ENCODE measurements around the gene SORCS2. TPM values are rescaled to one million over a fixed set of nuclear protein-coding genes. Genes with fewer than 3 reads are reported as not detected.

SORCS2 gene
- total RNA-seq, 5 donors from 2014 or later (not counting 1 experiment from before 2014, with no cell fraction given), result 0.22 TPM; not detected in 4

DNA sequence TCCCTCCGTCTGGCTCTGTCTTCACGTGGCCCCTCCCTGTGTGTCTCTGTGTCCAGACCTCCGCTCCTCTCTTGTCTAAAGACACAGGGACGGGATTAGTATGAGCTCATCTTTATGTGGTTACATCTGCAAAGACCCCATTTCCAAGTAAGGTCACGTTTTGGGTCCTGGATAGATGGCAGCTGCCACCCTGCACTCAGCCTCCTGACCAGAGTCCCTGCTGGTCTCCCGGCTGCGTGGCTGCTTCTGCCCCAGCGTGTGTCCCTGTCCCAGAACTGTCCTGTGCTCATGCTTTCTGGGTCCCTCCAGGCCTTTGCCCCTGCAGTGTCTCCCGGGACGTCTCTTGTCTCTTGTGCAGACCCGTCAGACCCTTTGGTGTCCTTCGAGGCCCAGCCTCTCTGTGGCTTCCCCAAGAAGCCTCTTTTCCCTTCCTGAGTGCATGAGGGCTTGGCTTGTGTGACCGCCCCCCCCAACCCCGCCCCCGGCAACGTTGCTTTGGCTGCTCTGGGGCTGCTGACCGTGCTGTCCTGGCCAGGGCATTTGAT, 135.1 kb downstream of the SORCS2 start:
- Mint-ChIP-seq H3K27ac (no peak overlapping the region), H3K27me3 (peaks cover 0 to 14% of the 10 kb centered on the region in 2 donors), H3K36me3 (no peaks in the 10 kb centered on the region), H3K4me1 (peaks cover 0 to 3% (median 2%) of the 10 kb centered on the region in 3 donors), H3K4me3 (no peak overlapping the region), H3K9me3 (no peaks in the 10 kb centered on the region)
- 69% methylated on average over 15 of the region's 17 CpGs for WGBS (ENCODE audit: insufficient coverage)
- H3K36me3 ChIP-seq (ENCODE audit: control insufficient read depth in 2 of 2, extremely low read depth in 1 of 2, insufficient read depth in 1 of 2, low read length in 1 of 2), result no peaks in the 10 kb centered on the region
- no peak overlapping the region for H3K4me3 ChIP-seq (ENCODE audit: control insufficient read depth in 1 of 2, extremely low read depth in 1 of 2, low read length in 1 of 2)
- POLR2A ChIA-PET, result no interaction called here
- H3K9me3 ChIP-seq, result no peaks in the 10 kb centered on the region
- H3K4me1 ChIP-seq (ENCODE audit: control insufficient read depth in 1 of 2, extremely low read depth in 1 of 2, insufficient read depth in 2 of 2, low read length in 2 of 2), result peaks cover 0 to 36% of the 10 kb centered on the region in 2 experiments
- ATAC-seq (replicated peaks in 1 of 4), result no peak
- peaks cover 0 to 48% of the 10 kb centered on the region in 2 experiments for H3K27me3 ChIP-seq (replicated peaks in 1 of 2; ENCODE audit: control insufficient read depth in 2 of 2, extremely low read depth in 1 of 2, insufficient read depth in 2 of 2, low read length in 1 of 2)
- no peak for DNase-seq
- CTCF ChIA-PET, result no interaction called here
- no peak overlapping the region for H3K27ac ChIP-seq (ENCODE audit: low read length)

DNA sequence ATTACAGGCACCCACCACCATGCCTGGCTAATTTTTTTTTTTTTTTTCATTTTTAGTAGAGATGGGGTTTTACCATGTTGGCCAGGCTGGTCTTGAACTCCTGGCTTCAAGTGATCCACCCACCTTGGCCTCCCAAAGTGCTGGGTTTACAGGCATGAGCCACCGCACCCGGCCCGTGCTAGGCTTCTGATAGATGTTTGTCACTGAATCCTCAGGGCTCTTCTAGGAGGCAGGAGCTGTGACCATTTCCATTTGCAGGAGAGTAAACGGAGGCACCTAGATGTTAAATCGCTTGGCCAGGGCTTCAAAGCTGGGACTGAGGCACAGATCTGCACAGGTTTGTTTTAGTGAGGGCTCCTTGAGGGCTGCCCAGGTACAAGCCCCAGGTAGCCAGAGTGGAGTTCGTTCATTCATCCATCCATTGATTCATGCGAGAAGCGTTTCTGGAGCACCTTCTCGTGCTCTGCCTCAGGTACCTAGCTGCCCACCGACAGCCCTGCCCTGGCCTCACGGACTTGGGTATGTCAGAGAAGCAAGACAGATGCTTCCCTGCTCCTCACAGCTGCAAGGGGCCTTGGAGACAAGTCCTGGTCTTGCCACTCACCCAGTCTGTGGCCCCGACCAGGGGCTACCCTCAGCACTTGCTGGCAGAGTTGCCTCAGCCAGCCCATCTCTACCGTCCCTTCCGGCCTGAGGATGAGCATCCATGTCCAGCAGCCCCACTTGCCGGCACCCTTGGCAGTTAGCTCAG, 136.0 kb downstream of the SORCS2 start:
- DNase-seq (no peak), ATAC-seq (replicated peaks in 1 of 4) (no peak)
- Mint-ChIP-seq H3K9me3 (no peaks in the 10 kb centered on the region), H3K27ac (no peak overlapping the region), H3K36me3 (no peaks in the 10 kb centered on the region), H3K4me3 (no peak overlapping the region), H3K4me1 (peaks cover 0 to 3% (median 2%) of the 10 kb centered on the region in 3 donors), H3K27me3 (peaks cover 0 to 14% of the 10 kb centered on the region in 2 donors)
- peaks cover 0 to 36% of the 10 kb centered on the region in 2 experiments for H3K4me1 ChIP-seq (ENCODE audit: control insufficient read depth in 1 of 2, extremely low read depth in 1 of 2, insufficient read depth in 2 of 2, low read length in 2 of 2)
- CTCF ChIA-PET, result no interaction called here
- H3K4me3 ChIP-seq (ENCODE audit: control insufficient read depth in 1 of 2, extremely low read depth in 1 of 2, low read length in 1 of 2), result no peak overlapping the region
- H3K27me3 ChIP-seq (replicated peaks in 1 of 2; ENCODE audit: control insufficient read depth in 2 of 2, extremely low read depth in 1 of 2, insufficient read depth in 2 of 2, low read length in 1 of 2), result peaks cover 0 to 47% of the 10 kb centered on the region in 2 experiments
- H3K36me3 ChIP-seq (ENCODE audit: control insufficient read depth in 2 of 2, extremely low read depth in 1 of 2, insufficient read depth in 1 of 2, low read length in 1 of 2), result no peaks in the 10 kb centered on the region
- WGBS (ENCODE audit: insufficient coverage), result 79% methylated on average over 15 of the region's 15 CpGs
- H3K9me3 ChIP-seq, result no peaks in the 10 kb centered on the region
- POLR2A ChIA-PET, result no interaction called here
- H3K27ac ChIP-seq (ENCODE audit: low read length), result no peak overlapping the region

DNA sequence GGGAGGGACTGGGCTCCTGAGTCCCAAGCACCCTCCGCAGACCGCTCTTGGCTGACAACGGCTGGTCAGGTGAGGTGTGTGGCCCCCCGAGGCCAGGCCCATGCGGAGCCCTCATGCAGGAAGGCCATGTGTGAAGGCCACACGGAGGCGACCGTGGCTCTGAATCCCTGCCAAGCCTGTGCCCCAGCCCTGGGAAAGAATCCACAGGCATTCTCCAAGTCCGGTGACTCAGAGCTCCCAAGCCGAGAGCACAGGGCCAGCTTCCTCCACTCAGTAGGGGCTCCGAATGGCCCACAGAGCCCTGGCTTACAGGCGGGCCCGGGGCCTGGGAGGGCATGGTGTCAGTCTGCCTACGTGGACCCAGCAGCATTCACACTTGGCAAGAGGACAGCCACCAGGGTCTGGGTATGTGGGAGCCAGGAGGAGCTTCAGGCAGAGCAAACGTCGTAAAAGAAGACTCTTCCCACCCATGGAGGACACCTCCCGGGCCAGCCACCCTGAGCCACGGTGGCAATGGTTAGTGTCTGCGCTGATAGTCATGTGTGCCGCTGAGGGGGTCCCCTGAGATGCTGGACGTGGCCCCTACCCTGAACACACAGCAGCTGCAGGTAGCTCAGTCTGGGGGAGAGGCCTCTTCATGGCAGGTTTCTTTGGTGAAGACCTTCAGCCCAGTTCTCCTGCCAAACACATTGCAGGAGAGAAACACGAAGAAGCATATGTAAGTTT, 136.7 kb downstream of the SORCS2 start:
- H3K27me3 Mint-ChIP-seq, result peaks cover 0 to 12% of the 10 kb centered on the region in 2 donors
- CTCF ChIA-PET, result no interaction called here
- H3K9me3 Mint-ChIP-seq, result no peaks in the 10 kb centered on the region
- H3K4me3 Mint-ChIP-seq, result no peak overlapping the region
- ATAC-seq (replicated peaks in 1 of 4) (no peak), DNase-seq (no peak)
- H3K4me1 Mint-ChIP-seq, result peaks cover 0 to 3% (median 2%) of the 10 kb centered on the region in 3 donors
- Histone ChIP-seq H3K9me3 (no peaks in the 10 kb centered on the region), H3K27me3 (replicated peaks in 1 of 2; ENCODE audit: control insufficient read depth in 2 of 2, extremely low read depth in 1 of 2, insufficient read depth in 2 of 2, low read length in 1 of 2) (peaks cover 0 to 44% of the 10 kb centered on the region in 2 experiments), H3K4me3 (ENCODE audit: control insufficient read depth in 1 of 2, extremely low read depth in 1 of 2, low read length in 1 of 2) (no peak overlapping the region), H3K27ac (ENCODE audit: low read length) (no peak overlapping the region), H3K36me3 (ENCODE audit: control insufficient read depth in 2 of 2, extremely low read depth in 1 of 2, insufficient read depth in 1 of 2, low read length in 1 of 2) (no peaks in the 10 kb centered on the region), H3K4me1 (ENCODE audit: control insufficient read depth in 1 of 2, extremely low read depth in 1 of 2, insufficient read depth in 2 of 2, low read length in 2 of 2) (peaks cover 0 to 29% of the 10 kb centered on the region in 2 experiments)
- no peaks in the 10 kb centered on the region for H3K36me3 Mint-ChIP-seq
- WGBS (ENCODE audit: insufficient coverage), result 72% methylated on average over 16 of the region's 22 CpGs
- POLR2A ChIA-PET, result no interaction called here
- H3K27ac Mint-ChIP-seq, result no peak overlapping the region

DNA sequence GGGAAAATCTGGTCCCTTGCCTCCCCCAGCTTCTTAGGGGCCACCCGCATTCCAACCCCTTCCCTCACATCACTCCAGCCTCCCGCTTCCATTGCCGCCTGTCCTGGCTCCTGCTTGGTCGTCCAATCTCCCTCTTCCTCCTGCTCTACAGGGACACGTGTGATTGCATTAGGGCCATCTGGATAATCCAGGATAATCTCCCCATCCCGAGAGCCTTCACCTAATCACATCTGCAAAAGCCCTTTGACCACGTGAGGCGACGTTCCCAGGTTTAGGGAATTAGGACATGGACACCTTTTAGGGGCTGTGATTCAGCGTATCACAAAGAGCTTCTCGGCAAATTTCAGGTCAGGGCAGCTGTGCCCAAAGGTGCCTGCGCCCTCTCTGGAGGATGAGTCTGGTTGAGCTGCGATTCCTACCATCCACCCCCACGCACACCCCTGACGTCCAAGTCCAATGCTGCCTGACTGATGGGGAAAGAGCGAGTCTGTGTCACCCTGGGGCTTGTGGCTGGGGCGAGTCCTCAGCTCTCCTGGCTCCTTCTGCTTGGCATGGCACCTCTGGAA, 137.8 kb downstream of the SORCS2 start:
- H3K27me3 Mint-ChIP-seq, result peaks cover 0 to 11% of the 10 kb centered on the region in 2 donors
- Histone ChIP-seq H3K4me1 (ENCODE audit: control insufficient read depth in 1 of 2, extremely low read depth in 1 of 2, insufficient read depth in 2 of 2, low read length in 2 of 2) (peaks cover 0 to 19% of the 10 kb centered on the region in 2 experiments), H3K27ac (ENCODE audit: low read length) (no peak overlapping the region), H3K9me3 (no peaks in the 10 kb centered on the region), H3K4me3 (ENCODE audit: control insufficient read depth in 1 of 2, extremely low read depth in 1 of 2, low read length in 1 of 2) (no peak overlapping the region), H3K27me3 (replicated peaks in 1 of 2; ENCODE audit: control insufficient read depth in 2 of 2, extremely low read depth in 1 of 2, insufficient read depth in 2 of 2, low read length in 1 of 2) (peaks cover 0 to 37% of the 10 kb centered on the region in 2 experiments), H3K36me3 (ENCODE audit: control insufficient read depth in 2 of 2, extremely low read depth in 1 of 2, insufficient read depth in 1 of 2, low read length in 1 of 2) (no peaks in the 10 kb centered on the region)
- ChIA-PET CTCF (no interaction called here), POLR2A (no interaction called here)
- H3K36me3 Mint-ChIP-seq, result no peaks in the 10 kb centered on the region
- H3K27ac Mint-ChIP-seq, result no peak overlapping the region
- WGBS (ENCODE audit: insufficient coverage), result 81% methylated on average over 14 of the region's 17 CpGs
- no peak for DNase-seq
- peaks cover 0 to 3% (median 0%) of the 10 kb centered on the region in 3 donors for H3K4me1 Mint-ChIP-seq
- no peak for ATAC-seq (replicated peaks in 1 of 4)
- H3K9me3 Mint-ChIP-seq, result no peaks in the 10 kb centered on the region
- H3K4me3 Mint-ChIP-seq, result no peak overlapping the region

DNA sequence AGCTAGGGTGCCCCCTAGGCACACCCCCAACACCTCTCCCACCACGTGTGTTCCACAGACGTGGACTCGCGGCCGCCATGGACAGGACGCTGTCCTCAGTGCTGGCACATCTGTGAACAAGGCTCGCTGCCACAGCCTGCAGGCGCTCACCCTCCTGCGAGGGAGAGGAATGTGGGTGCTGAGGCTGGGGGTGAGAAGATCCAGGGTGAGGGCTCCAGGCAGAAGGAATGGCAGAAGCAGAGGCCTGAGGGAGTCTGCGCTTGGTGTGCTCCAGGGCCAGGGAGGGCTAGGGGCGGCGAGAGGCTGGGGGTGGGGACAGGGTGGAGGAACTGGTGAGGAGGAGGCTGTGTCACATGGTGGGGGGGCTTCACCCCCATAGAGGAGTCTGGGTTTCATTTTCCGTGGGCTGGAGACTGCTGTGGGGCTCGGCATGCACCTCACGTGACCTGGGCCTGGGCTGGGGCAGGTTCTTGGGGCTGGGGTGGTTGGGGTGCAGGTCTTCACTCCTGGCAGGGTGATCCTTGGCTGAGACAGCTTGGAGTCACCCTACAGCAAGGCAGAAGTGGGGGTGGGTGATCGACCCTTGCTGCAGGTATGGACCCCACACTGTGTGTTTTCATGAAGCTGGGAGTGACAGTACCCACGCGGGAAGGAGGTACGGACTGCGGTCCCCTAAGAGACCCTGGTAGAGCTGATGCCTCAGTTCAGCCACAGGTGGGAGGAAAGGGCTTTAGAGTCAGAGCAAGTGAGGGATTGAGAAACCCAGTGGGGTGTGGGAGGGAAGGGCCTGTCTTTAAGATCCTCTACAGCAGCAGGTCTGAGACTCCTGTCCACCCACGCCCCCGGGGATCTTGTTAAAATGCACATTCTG, 138.7 kb downstream of the SORCS2 start:
- H3K27me3 Mint-ChIP-seq, result peaks cover 0 to 7% of the 10 kb centered on the region in 2 donors
- Histone ChIP-seq H3K4me1 (ENCODE audit: control insufficient read depth in 1 of 2, extremely low read depth in 1 of 2, insufficient read depth in 2 of 2, low read length in 2 of 2) (peaks cover 0 to 15% of the 10 kb centered on the region in 2 experiments), H3K9me3 (no peaks in the 10 kb centered on the region), H3K27ac (ENCODE audit: low read length) (no peak overlapping the region), H3K4me3 (ENCODE audit: control insufficient read depth in 1 of 2, extremely low read depth in 1 of 2, low read length in 1 of 2) (no peak overlapping the region), H3K27me3 (replicated peaks in 1 of 2; ENCODE audit: control insufficient read depth in 2 of 2, extremely low read depth in 1 of 2, insufficient read depth in 2 of 2, low read length in 1 of 2) (peaks cover 0 to 38% of the 10 kb centered on the region in 2 experiments), H3K36me3 (ENCODE audit: control insufficient read depth in 2 of 2, extremely low read depth in 1 of 2, insufficient read depth in 1 of 2, low read length in 1 of 2) (no peaks in the 10 kb centered on the region)
- POLR2A ChIA-PET, result no interaction called here
- WGBS (ENCODE audit: insufficient coverage), result 69% methylated on average over 14 of the region's 22 CpGs
- H3K9me3 Mint-ChIP-seq, result no peaks in the 10 kb centered on the region
- DNase-seq (no peak), ATAC-seq (replicated peaks in 1 of 4) (no peak)
- no peaks in the 10 kb centered on the region for H3K36me3 Mint-ChIP-seq
- CTCF ChIA-PET, result no interaction called here
- no peak overlapping the region for H3K27ac Mint-ChIP-seq
- H3K4me1 Mint-ChIP-seq, result peaks cover 0 to under 1% (median 0%) of the 10 kb centered on the region in 3 donors
- H3K4me3 Mint-ChIP-seq, result no peak overlapping the region

DNA sequence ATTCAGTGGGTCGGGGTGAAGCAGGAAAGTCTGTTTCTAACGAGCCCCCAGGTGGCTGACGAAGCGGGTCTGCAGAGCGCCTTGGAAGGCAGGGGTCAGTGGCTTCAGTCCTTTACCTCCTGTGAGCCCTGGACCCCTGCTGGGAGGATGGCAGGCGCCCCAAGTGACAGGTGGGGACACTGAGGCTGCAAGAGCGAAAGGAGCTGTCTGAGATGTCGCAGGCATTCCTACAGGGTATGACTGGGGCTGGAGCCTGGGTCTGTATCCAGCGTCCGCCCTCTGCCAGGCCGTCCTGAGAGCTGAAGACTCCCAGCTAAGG, 139.3 kb downstream of the SORCS2 start:
- Histone ChIP-seq H3K4me3 (ENCODE audit: control insufficient read depth in 1 of 2, extremely low read depth in 1 of 2, low read length in 1 of 2) (no peak overlapping the region), H3K27ac (ENCODE audit: low read length) (no peak overlapping the region), H3K36me3 (ENCODE audit: control insufficient read depth in 2 of 2, extremely low read depth in 1 of 2, insufficient read depth in 1 of 2, low read length in 1 of 2) (no peaks in the 10 kb centered on the region), H3K27me3 (replicated peaks in 1 of 2; ENCODE audit: control insufficient read depth in 2 of 2, extremely low read depth in 1 of 2, insufficient read depth in 2 of 2, low read length in 1 of 2) (peaks cover 0 to 34% of the 10 kb centered on the region in 2 experiments), H3K4me1 (ENCODE audit: control insufficient read depth in 1 of 2, extremely low read depth in 1 of 2, insufficient read depth in 2 of 2, low read length in 2 of 2) (peaks cover 0 to 9% of the 10 kb centered on the region in 2 experiments), H3K9me3 (no peaks in the 10 kb centered on the region)
- H3K9me3 Mint-ChIP-seq, result no peaks in the 10 kb centered on the region
- CTCF ChIA-PET, result no interaction called here
- H3K4me3 Mint-ChIP-seq, result no peak overlapping the region
- H3K36me3 Mint-ChIP-seq, result no peaks in the 10 kb centered on the region
- no peak overlapping the region for H3K27ac Mint-ChIP-seq
- POLR2A ChIA-PET, result no interaction called here
- ATAC-seq (replicated peaks in 1 of 4) (no peak), DNase-seq (no peak)
- H3K4me1 Mint-ChIP-seq, result no peaks in the 10 kb centered on the region
- peaks cover 0 to 4% of the 10 kb centered on the region in 2 donors for H3K27me3 Mint-ChIP-seq
- 74% methylated on average over 11 of the region's 11 CpGs for WGBS (ENCODE audit: insufficient coverage)
